Gastrocnemius medialis (tissue), 4 donors: ENCODE data around the gene EFCAB5. TPM values are rescaled to one million over a fixed set of nuclear protein-coding genes. Genes with fewer than 3 reads are reported as not detected.
"Not testable (repeated sequence)": the region's sequence is repeated elsewhere in the genome, so short reads cannot be mapped to it uniquely, and the experiment has no call there.

ENCODE experiments used
- ATAC-seq, 2 donors: fragments of 150-250 bp; one replicate each; pipeline ENCODE4 v1.9.1; 2016
- DNase-seq, 2 donors: peaks; one replicate each; pipeline ENCODE4 v3.0.0-alpha.2; 2019
- H3K27ac ChIP-seq, 4 donors: fragments of 200-600 bp; sonication (generic); 1 replicate in 1 of 4; 2 replicates in 3 of 4; pipeline ENCODE4 v1.5.1; 2016 to 2018; ENCODE audit warnings: mild to moderate bottlenecking in 2 of 4, moderate library complexity in 1 of 4
- H3K27me3 ChIP-seq, 3 donors: fragments of 200-600 bp; sonication (generic) in 2 of 3; 1 replicate in 1 of 3; 2 replicates in 2 of 3; pipeline versions ENCODE4 v1.5.1 to v1.6.0; 2016 to 2019; ENCODE audit warnings: mild to moderate bottlenecking in 1 of 3, moderate library complexity in 1 of 3
- H3K36me3 ChIP-seq, 2 donors: fragments of 200-600 bp; sonication (generic) in 1 of 2; one replicate each; pipeline ENCODE4 v1.5.1; 2017 to 2018
- H3K4me1 ChIP-seq, 2 donors: fragments of 200-600 bp; sonication (generic) in 1 of 2; one replicate each; pipeline ENCODE4 v1.5.1; 2016 to 2017; ENCODE audit warnings: mild to moderate bottlenecking in 2 of 2
- H3K4me3 ChIP-seq, 4 donors: fragments of 200-600 bp; sonication (generic) in 3 of 4; 1 replicate in 1 of 4; 2 replicates in 3 of 4; pipeline ENCODE4 v1.5.1; 2016 to 2019; ENCODE audit warnings: mild to moderate bottlenecking in 2 of 4
- H3K9me3 ChIP-seq, 3 donors: fragments of 200-600 bp; sonication (generic) in 2 of 3; 1 replicate in 1 of 3; 2 replicates in 2 of 3; pipeline ENCODE4 v1.5.1; 2016 to 2019
- CTCF ChIP-seq, 5 experiments: fragments of 450-650 bp in 3 of 5; fragments of 200-600 bp in 2 of 5; sonication (generic) in 2 of 5; IDR thresholded peaks in 4 of 5; conservative IDR thresholded peaks in 1 of 5; 1 replicate in 4 of 5; 2 replicates in 1 of 5; pipeline ENCODE4 v1.5.1; 2016 to 2019; ENCODE audit warnings: antibody characterized with exemption in 5 of 5, mild to moderate bottlenecking in 3 of 5, moderate library complexity in 3 of 5
- POLR2A ChIP-seq, 2 donors: fragments of 450-650 bp; IDR thresholded peaks; one replicate each; pipeline ENCODE4 v1.6.1; 2017; ENCODE audit warnings: antibody characterized with exemption in 2 of 2, mild to moderate bottlenecking in 2 of 2, moderate library complexity in 2 of 2
- in situ Hi-C, 4 donors: fragments of 200-750 bp; cut with MboI; loops; one replicate each; pipeline versions ENCODE4 v1.15.0 to v1.8.0; 2017; ENCODE audit warnings: low sequenced_read_pairs in 4 of 4
- intact Hi-C: fragments of 100-400 bp; cut with DNase I; formaldehyde crosslinking; loops from one replicate; pipeline ENCODE4 v1.15.1; 2023; ENCODE audit warnings: low total_unique reads
- total RNA-seq, 4 donors: library from RNA; depleted of rRNA; stranded (reverse); fragments of >200 nt; gene quantifications; one replicate each; pipeline versions ENCODE4 v1.1.0 to v1.2.3, GENCODE V29; 2016

Gene EFCAB5
- total RNA-seq, 4 donors from 2014 or later: 0.04 to 0.36 TPM; not detected in 2

GRCh38 chr17:30130121-30130520 is 188.7 kb downstream of the EFCAB5 start:
- no peak overlapping the region for H3K27ac ChIP-seq
- no peak for ATAC-seq
- peaks cover 0 to 3% of the 10 kb centered on the region in 2 donors for H3K36me3 ChIP-seq
- H3K9me3 ChIP-seq: no peaks in the 10 kb centered on the region
- in situ Hi-C loops (no loop called here), intact Hi-C loops (no loop called here)
- H3K4me3 ChIP-seq: no peak overlapping the region
- no peaks in the 10 kb centered on the region for H3K27me3 ChIP-seq
- TF ChIP-seq CTCF (IDR thresholded peaks at IDR 0.05 in 4 of 5, conservative IDR thresholded peaks at IDR 0.05 in 1 of 5): no peak
- TF ChIP-seq POLR2A (IDR thresholded peaks at IDR 0.05): no peak
- DNase-seq: no peak
- no peaks in the 10 kb centered on the region for H3K4me1 ChIP-seq

GRCh38 chr17:30132615-30133014 is 191.2 kb downstream of the EFCAB5 start:
- intact Hi-C loops: no loop called here
- H3K4me1 ChIP-seq: no peaks in the 10 kb centered on the region
- peaks cover 0 to 3% of the 10 kb centered on the region in 2 donors for H3K36me3 ChIP-seq
- TF ChIP-seq POLR2A (IDR thresholded peaks at IDR 0.05): no peak
- TF ChIP-seq CTCF (IDR thresholded peaks at IDR 0.05 in 4 of 5, conservative IDR thresholded peaks at IDR 0.05 in 1 of 5): no peak
- DNase-seq (no peak), ATAC-seq (no peak)
- H3K27ac ChIP-seq: no peak overlapping the region
- in situ Hi-C loops: no loop called here
- no peaks in the 10 kb centered on the region for H3K9me3 ChIP-seq
- H3K4me3 ChIP-seq: no peak overlapping the region
- no peaks in the 10 kb centered on the region for H3K27me3 ChIP-seq

- H3K4me1 ChIP-seq: no peaks in the 10 kb centered on the region
- DNase-seq: no peak
- H3K27ac ChIP-seq: no peak overlapping the region
- H3K9me3 ChIP-seq: no peaks in the 10 kb centered on the region
- H3K4me3 ChIP-seq: no peak overlapping the region
- TF ChIP-seq POLR2A (IDR thresholded peaks at IDR 0.05) (no peak), CTCF (IDR thresholded peaks at IDR 0.05 in 4 of 5, conservative IDR thresholded peaks at IDR 0.05 in 1 of 5) (no peak)
- no peaks in the 10 kb centered on the region for H3K27me3 ChIP-seq
- in situ Hi-C loops: no loop called here
- peaks cover 0 to 3% of the 10 kb centered on the region in 2 donors for H3K36me3 ChIP-seq
- ATAC-seq: no peak
- intact Hi-C loops: no loop called here
Measured at GRCh38 chr17:30133197-30133596, 191.8 kb downstream of the EFCAB5 start.

GRCh38 chr17:30134551-30134950 is 193.1 kb downstream of the EFCAB5 start:
- H3K36me3 ChIP-seq: peaks cover 0 to 3% of the 10 kb centered on the region in 2 donors
- intact Hi-C loops: no loop called here
- H3K4me1 ChIP-seq: no peaks in the 10 kb centered on the region
- H3K27ac ChIP-seq: no peak overlapping the region
- in situ Hi-C loops: no loop called here
- no peaks in the 10 kb centered on the region for H3K9me3 ChIP-seq
- no peak for DNase-seq
- no peak overlapping the region for H3K4me3 ChIP-seq
- no peaks in the 10 kb centered on the region for H3K27me3 ChIP-seq
- TF ChIP-seq CTCF (IDR thresholded peaks at IDR 0.05 in 4 of 5, conservative IDR thresholded peaks at IDR 0.05 in 1 of 5) (no peak), POLR2A (IDR thresholded peaks at IDR 0.05) (no peak)
- ATAC-seq: no peak

GRCh38 chr17:30137158-30137557 is 195.7 kb downstream of the EFCAB5 start:
- ATAC-seq (no peak), DNase-seq (no peak)
- Histone ChIP-seq H3K27ac (no peak overlapping the region), H3K4me1 (no peaks in the 10 kb centered on the region), H3K4me3 (no peak overlapping the region), H3K36me3 (peaks cover 0 to 3% of the 10 kb centered on the region in 2 donors), H3K9me3 (no peaks in the 10 kb centered on the region), H3K27me3 (no peaks in the 10 kb centered on the region)
- intact Hi-C loops (no loop called here), in situ Hi-C loops (no loop called here)
- TF ChIP-seq POLR2A (IDR thresholded peaks at IDR 0.05) (no peak), CTCF (IDR thresholded peaks at IDR 0.05 in 4 of 5, conservative IDR thresholded peaks at IDR 0.05 in 1 of 5) (no peak)

GRCh38 chr17:30147860-30148259 is 206.4 kb downstream of the EFCAB5 start:
- H3K4me3 ChIP-seq, ATAC-seq, in situ Hi-C loops, H3K36me3 ChIP-seq, DNase-seq, H3K27ac ChIP-seq, H3K4me1 ChIP-seq, H3K9me3 ChIP-seq, H3K27me3 ChIP-seq, intact Hi-C loops: not testable (repeated sequence)
